HG02759 (cell line): Measurements from ENCODE around the gene RETREG1.

Experiments
- ATAC-seq: cut with Tn5 transposase; IDR thresholded peaks from one replicate; pipeline ENCODE4 v1.9.1; 2021; ENCODE audit warnings: mild to moderate bottlenecking, moderate library complexity; ENCODE audit not compliant: unreplicated experiment

Gene RETREG1

DNA sequence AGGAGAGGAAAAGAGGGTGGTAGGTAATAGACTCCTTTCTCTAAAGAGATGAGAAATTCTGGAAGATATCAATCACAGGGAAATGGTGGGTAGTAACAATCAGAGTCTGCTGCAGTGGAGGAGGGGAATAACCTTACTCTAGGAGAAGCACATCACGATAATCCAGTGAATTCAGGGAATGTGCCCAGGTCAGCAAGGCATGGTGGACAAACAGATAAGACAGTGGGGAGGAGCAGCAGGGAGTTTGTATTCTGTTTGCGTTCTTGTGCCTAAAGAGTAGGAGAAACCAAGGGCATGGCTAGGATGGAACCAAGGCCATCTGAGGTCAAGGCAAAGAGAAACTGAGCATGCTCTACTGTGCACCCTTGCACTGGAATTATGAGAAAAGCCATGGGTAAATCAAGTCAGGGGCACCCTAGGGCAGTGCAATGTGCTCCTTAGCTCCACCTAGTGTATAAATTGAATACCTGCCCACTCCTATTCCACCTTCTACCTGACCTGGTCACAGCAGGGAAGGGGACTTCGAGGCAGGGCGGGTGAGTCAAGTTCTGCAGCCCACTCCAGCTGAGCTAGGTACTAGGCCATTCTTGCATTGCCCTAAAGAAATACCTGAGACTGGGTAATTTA is 31.6 kb downstream of the RETREG1 start:
- peak; percentile 50 for ATAC-seq

DNA sequence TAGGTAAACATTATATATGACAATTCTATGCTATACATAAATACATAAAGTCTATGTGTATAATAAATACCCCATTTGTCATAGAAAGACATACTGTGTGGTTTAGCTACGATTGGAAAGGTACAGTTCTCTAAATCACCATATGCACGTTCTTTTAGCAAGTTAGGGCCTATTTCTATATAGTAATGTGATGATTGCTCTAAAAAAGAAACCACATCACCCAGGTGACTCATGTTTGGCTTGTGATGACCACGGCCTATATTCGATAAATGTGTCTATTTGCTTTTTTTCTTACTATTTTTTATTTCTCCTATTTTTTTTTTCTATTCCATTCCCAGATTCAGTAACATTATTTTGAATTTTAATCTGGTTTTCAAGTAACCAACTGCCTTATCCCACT is 34.7 kb downstream of the RETREG1 start:
- ATAC-seq, result no peak

DNA sequence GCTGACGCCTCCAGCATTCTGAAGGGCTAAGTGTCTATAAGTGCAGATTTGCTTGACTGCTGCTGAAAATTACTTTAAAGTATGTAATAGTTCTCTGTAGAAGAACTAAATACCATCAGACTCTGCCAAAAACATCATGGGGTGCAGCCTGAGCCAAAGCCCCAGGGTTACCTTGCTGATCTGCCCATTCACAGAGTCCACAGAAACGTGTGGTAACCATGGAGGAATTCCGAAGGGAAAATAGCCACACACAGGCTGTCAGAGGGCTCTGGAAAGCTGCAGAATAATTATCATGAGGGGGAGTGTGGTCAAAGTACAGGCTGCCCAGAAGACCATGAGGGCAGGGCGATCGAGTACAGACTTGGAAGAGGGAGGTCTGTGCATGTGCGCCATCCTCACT is 36.4 kb downstream of the RETREG1 start:
- ATAC-seq, result no peak

DNA sequence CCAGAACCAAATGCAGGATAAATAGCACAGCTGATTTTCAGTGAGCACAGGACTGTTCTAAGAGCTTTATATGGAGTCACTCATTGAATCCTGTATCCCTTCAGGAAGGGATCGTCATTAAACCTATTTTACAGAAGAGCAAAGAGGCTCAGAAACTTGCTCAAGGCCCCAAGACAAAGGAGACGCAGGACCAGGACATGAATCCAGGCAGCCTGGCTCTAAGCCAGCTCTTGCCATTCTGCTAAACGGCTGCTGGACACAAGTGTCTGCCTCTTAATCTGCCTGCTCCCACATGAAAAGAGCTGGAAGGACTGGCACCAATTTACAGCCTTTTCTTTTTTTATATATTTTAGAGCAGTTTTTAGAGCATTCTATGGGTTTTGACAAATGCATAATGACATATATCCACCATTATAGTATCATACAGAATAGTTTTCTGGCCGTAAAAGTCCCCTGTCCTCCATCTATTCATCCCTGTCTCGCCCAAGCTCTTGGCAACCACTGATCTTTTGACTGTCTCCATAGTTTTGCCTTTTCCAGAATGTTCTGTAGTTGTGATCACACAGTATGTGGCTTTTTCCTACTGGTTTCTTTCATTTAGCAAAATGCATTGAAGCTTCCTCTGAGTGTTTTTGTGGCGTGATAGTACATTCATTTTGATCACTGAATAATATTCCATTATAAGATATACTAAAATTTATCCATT is 37.5 kb downstream of the RETREG1 start:
- ATAC-seq, result no peak

DNA sequence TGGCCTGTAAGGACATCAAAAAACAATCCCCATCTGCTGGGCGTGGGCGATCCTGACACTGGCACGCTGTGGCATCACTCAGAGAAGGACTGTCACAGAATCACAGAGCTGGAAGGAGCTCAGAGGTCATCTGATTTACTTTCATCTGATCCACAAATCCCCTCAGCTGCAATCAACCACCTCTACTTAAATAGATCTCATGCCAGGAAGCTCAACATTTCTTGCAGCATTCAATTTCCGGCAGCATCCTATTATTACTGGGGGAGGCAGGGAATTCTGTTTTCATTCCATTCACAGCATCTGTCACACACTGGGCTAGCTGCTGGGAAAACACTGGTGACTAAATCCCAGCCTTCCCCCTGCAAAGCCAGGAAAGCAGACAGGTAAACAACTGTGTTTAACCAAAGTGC is 38.3 kb downstream of the RETREG1 start:
- ATAC-seq, result no peak

DNA sequence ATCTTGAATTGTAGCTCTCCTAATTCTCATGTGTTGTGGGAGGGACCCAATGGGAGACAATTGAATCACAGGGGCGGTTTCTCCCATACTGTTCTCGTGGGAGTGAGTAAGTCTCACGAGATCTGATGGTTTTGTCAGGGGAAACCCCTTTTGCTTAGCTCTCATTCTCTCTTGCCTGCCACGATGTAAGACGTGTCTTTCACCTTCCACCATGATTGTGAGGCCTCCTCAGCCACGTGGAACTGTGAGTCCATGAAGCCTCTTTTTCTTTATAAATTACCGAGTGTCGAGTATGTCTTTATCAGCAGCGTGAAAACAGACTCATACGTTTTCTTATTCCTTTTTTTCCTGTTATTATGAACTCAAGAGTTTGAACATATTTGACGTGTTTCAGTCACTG is 39.1 kb downstream of the RETREG1 start:
- ATAC-seq, result no peak

DNA sequence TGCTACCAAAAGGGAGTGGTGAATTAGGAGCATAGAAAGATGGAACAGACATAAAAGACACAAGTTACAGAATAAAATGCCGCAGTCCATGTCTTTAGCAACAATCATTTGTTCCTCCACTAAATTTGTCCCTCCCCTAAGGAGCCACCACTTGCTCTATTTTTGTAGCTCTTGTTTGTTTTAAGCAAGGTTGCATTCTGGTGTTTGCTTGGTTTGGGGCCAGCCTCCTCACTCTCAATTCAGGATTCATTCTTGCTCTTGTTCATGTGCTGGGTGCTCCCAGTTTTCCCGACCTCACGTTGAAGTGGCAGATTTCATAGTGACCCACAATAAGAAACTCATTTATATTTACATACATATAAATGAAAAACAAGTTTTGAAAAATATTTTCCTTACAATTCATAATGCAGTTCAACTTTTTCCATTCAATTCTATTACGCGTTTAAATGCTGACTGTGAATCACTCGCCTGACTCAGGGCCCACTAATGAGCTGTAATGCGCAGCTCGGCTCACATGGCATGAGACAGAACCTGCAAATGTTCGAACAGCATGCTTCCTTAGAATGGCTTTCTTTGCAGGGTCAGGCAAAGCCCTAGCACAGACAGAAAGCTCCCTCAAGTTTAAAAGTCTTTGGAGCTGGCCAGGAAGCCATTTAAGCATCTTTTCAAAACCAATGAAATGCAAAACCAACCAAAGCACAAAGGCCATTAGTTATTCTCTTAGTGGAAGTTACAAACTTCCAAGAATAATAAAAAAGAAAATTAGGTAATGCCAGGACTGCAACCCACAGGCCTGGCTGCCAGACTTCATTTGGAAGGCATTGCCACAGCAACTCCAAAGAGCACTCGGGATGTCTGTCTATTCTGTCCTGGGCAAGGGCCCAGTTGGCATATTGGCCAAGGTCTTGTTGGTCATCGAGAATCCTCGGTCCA is 41.7 kb downstream of the RETREG1 start:
- no peak for ATAC-seq

DNA sequence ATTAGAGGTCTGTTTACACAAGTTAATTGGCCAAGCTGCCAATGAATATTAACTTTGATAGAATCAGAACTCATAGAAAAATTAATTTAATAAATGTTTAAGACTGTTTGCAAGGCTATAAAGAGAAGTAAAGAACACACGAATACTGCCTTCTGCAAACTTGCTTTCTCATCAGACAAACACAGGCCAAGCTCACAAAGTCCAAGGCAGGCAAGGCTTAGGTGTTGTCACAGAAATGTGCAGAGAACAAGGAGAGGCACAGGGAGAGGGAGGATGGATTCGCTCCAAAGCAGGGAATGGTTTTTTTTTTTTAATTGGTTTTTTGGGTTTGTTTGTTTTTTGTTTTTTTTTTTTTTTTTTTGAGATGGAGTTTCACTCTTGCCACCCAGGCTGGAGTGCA is 43.4 kb downstream of the RETREG1 start:
- ATAC-seq, result no peak

DNA sequence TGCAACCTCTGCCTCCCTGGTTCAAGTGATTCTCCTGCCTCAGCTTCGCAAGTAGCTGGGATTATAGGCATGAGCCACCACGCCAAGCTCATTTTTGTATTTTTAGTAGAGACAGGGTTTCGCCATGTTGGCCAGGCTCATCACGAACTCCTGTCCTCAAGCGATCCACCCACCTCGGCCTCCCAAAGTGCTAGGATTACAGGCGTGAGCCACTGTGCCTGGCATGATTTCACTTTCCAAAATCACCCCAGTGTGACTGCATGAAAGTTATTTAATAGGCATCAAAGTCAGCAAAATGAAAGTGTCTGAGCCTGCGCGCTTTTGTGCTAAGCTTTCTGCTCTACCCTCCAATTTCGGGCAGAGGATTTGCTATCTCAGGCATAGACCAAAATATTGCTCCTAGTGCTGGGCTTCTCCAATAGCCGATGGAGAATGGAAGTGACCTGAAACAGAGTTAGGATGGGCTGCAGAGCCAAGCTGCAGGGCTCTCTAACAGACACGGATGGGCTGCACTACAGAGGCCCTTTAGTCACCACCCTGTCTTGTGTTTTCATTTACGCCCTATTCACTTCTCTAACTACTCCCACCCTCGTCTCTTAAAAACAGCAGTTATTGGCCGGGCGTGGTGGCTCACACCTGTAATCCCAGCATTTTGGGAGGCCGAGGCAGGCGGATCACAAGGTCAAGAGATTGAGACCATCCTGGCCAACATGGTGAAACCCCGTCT is 44.3 kb downstream of the RETREG1 start:
- ATAC-seq, result no peak

DNA sequence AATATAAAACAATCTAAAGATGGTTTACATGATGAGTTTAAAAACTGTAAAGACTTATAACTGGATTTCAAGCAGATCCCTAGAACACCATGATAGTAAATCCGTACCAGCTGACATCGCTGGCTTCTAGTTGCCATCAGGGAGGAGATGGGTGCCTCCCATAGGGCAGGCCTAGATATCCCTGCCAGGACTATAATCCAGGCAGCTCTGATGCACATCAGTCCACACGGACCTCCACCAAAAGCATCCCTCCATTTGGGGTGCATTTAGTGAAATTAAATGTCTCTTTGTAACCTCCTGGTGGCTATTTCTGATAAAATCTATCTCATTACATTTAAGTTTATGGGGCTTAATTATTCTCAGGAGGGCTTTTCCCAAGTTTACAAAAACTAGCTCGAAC is 45.8 kb downstream of the RETREG1 start:
- no peak for ATAC-seq

DNA sequence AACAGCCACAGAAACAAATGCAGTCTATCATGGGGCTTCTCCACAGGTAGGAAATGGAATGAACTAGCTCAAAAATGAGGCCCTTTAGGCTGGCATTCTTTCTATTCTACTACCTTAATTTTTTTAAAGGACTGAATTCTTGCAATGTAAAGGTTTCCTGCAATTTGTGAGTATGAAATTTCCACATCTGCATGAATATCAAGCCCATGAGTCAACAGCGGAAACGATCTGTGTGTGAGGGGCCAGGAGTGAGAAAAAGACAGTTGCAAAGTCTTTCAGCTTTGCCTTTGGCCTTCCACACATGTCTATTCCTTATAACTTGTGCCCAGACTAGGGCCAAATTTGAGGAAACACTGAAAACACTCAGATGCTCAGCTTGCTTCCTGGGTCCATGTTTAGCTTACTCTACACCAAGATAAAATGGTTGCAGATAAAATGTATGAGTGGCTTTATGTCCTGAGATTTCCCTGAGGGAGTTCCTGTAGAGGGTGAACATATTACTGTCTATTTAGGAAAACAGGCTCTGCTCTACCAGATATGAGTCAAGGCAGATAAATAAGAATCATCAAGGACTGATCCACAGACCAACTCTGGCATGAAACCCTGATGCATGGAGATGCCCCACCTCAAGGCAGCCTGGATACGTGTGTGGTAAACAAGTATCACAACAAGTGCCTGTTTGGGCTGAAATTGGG is 46.5 kb downstream of the RETREG1 start:
- no peak for ATAC-seq

DNA sequence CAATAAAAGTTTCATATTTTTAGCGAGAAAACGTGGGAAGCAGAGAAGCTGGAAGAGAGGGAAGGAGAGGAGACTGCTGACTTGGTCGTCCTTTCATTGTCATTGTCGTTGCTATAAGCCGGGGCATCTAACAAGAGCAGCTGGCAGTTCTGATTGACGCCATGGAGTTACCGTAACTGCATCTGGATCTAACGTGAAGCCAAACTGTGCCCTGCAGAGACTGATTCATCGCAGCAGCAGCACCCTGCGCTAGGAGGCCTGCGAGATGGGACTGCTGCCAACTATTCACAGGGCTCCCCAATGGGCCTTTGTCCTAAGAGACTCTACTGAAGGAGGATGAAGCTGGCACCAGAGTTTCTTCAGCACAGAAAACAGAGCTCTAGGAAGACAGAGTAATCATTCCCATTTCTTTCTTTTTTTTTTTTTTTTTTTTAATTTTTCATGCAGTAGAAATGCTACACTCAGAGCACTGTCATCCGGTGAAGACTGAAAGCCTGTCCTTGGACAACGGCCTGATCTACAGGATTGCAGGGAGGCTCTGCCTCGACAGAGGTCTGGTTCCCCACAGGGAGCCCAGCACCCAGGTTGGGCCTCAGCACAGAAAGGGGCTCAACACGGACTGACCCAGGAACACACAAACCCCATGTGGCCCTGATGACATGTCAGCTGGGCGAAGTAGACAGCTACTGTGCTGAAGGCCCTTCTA is 47.8 kb downstream of the RETREG1 start:
- no peak for ATAC-seq

DNA sequence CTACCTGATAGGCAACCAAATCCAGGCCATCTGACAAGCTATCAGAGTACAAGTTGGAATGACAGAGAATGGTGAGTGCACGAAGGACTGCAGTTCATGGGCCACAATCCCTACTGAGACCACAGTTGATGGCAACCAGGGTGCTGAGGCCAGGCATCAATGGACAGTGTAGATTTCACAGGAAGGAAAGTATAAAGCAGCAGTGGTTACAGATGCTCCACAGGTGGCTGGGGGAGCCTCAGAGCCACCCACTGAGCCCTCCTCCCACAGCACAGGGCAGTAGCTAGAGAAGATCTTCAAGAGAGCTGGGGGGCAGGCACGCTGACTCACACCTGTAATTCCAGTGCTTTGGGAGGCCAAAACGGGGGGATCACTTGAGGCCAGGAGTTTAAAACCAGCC is 49.4 kb downstream of the RETREG1 start:
- ATAC-seq, result no peak

DNA sequence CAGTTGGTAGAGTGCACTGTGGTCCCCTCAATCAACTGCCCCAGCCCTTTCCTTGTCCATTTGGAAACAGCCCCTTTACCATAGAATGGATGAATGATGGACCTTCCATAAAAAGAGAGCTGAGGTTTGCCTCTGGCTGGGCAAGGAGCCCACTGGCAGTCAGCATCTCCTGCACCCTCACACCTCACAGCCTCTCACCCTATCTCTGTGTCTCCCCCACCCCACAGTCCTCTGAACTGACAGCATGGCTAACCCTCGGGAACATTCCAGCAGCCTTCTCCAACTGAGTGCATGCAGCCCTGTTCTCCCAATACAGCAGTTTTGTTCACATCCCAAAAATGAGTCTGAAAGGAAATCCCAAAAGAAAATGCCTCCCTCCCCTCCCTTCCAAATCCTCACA is 51.7 kb downstream of the RETREG1 start:
- no peak for ATAC-seq

DNA sequence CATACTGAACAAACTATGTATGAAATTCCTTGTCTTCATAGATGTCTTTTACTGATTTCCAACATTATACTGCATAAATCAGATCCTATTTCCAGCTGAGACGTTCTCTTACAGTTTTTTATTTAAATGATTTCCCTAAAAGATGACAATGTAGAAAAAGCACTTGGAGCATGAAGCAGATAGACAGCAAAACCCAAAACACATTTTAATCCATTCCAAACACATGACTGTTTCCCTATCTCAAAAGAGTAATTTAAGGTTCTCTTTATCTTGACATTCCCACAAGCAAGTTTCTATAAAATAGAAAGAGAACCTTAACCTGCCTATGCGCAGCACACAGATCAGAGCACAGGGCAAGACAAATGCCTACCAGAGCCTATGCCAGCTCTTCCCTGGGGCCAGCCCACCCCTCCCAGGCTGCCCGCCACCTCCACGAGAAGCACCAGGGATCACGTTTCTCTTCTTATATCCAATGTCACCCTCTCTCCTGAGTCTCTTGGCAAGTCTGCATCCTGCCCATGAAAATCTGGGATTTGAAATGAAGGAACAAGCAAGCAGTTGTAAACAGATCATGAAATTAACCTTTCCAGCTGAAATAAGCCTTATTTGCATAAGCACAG is 52.4 kb downstream of the RETREG1 start:
- no peak for ATAC-seq

DNA sequence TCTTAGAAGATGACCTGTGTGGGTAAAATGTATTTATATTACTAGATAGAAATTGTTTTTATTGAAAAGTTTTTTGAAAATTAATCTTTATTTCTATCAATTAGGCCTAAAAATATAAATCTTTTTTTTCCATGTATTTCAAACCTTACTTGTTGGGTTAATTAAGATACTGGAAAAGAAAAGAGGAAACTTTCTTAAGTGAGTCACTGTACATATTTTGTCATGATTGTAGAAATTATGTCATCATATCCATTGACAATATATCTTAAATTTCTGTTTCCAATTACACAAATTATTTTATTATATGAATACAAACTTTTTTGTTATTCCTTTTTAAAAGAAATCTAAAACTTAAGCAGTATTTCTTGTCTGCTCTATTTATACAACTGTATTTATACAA is 53.1 kb downstream of the RETREG1 start:
- no peak for ATAC-seq

DNA sequence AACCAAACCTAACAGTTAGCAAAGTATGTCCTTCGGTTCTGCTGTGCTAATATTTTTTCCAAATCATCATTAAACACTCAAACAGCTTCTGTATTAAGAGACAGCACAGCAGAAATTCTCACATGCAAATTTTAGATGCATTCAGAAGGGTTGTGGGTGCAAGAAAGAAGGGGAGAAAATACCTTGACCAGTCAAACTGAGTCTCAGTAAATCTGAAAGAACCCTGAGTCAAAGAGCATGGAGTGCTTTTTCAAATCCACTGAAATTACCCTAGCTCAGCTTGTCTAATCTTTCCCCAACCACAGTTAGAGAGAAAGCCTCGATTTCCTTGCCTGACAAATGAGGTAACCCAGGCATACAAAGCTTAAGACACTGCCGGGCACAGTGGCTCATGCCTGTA is 55.1 kb downstream of the RETREG1 start:
- ATAC-seq, result no peak

DNA sequence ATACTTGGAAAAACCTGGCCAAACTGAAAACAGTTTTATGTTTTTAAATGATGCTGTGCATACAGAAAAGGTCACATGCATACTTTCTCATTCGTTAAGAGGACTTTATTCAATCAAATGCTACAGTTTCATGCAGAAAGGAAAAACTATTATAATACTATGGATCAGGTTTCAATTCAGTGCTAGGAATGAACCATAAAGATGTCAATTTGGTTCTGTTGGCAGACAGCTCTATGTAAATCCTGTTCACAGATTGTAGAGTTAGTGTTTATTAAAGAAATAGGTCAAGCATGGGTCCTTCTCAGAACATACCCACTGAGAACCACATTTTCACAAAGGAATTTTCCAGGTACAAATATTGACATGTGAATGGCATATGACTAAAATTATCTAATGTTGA is 57.1 kb downstream of the RETREG1 start:
- ATAC-seq, result no peak

DNA sequence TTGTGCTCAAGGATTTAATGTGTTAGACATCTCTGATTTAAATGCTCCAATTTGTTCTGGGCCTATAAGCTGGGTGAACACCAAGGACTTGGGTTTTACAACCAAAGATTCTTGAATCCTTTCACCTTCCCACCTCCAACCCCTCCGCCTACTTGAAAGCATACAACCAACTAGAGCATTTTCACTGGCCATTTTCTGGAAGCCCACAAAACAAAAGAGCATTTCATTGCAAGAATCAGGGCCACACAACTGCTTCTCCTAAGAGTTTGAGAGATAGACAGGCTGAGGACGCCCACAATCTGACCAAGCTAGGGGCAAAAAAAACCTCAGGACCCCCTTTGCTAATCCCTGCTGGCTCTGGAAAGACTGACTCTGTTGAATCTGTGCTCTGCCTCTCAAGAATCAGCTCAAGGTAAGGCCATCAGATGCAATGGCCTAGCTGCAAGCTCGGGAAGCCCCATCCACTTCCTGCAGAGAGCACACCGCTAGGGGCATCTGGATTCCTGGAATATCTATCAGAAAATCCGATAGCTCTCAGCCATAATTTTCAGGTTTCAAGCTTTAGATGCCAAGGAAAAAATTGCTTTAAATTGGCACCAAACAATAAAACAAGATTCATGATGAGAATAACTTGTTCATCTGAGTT is 57.7 kb downstream of the RETREG1 start:
- no peak for ATAC-seq
